Right lobe of liver (tissue), 4 donors: ENCODE results near the gene BCL7C.

Experiments
- POLR2A ChIP-seq: fragments of 450-650 bp; IDR thresholded peaks from one replicate; pipeline ENCODE4 v1.6.1; 2017; ENCODE audit warnings: antibody characterized with exemption, mild to moderate bottlenecking
- TF ChIP-seq, protein P1 (sequence below), 4 donors: fragments of 200-600 bp in 3 of 4; fragments of 450-650 bp in 1 of 4; IDR thresholded peaks; one replicate each; pipeline versions ENCODE4 v1.5.1 to v1.8.0; 2016 to 2022; ENCODE audit warnings: antibody characterized with exemption in 4 of 4, mild to moderate bottlenecking in 2 of 4
- donor health status: DM: no; HTN: no; CAD: no.
- donor health status: DM: no; HTN: no; CAD: no.
- donor health status: DM: no; HTN: yes; CAD: no.

DNA sequence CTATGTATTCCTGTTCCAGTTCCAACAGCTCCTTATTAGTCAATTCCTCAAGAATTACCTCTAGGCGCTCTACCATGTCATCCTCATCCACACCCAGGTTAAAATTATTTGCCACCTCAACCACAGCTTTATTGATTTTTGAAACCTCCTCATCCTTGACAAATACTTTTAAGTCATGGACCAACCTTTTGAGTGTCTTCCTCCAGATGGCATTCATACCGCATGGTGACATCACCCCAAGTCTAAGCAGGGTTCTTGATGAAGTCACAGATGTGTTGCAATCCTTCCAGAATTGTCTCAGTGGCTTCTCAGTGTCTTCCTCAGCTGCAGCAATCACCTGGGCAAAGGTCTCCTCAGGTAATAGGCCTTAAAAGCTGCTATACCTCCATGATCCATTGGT lies 40.1 kb downstream of the BCL7C start:
- TF ChIP-seq, protein P1, sequence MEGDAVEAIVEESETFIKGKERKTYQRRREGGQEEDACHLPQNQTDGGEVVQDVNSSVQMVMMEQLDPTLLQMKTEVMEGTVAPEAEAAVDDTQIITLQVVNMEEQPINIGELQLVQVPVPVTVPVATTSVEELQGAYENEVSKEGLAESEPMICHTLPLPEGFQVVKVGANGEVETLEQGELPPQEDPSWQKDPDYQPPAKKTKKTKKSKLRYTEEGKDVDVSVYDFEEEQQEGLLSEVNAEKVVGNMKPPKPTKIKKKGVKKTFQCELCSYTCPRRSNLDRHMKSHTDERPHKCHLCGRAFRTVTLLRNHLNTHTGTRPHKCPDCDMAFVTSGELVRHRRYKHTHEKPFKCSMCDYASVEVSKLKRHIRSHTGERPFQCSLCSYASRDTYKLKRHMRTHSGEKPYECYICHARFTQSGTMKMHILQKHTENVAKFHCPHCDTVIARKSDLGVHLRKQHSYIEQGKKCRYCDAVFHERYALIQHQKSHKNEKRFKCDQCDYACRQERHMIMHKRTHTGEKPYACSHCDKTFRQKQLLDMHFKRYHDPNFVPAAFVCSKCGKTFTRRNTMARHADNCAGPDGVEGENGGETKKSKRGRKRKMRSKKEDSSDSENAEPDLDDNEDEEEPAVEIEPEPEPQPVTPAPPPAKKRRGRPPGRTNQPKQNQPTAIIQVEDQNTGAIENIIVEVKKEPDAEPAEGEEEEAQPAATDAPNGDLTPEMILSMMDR (IDR thresholded peaks at IDR 0.05): no peak
- no peak for TF ChIP-seq POLR2A
